Measurements from ENCODE around the gene FLOT1. TPM values are rescaled to one million over a fixed set of nuclear protein-coding genes. Genes with fewer than 3 reads are reported as not detected.

Gene FLOT1
- total and polyA plus RNA-seq, 2 of the 13 experiments (the other 11 are each of a cell fraction or from before 2014, with no cell fraction given): 82.3 to 130 TPM

GRCh38 chr6:30678964-30679726, 63.3 kb downstream of the FLOT1 start (continued):
- TF ChIP-seq TEF (CRISPR knock-in tag; IDR thresholded peaks at IDR 0.05) (no peak), PATZ1 (CRISPR knock-in tag; IDR thresholded peaks at IDR 0.05) (peak; percentile 54; the same call in 1 of the 2 replicates), ZKSCAN8 (CRISPR knock-in tag; IDR thresholded peaks at IDR 0.05; ENCODE audit: borderline replicate concordance) (no peak), ZNF326 (CRISPR knock-in tag; IDR thresholded peaks at IDR 0.05; ENCODE audit: borderline replicate concordance) (no peak), EZH2 (conservative IDR thresholded peaks at IDR 0.05; ENCODE audit: low read depth, low read length) (no peak), NFE2 (CRISPR knock-in tag; IDR thresholded peaks at IDR 0.05) (no peak), ZNF773 (CRISPR knock-in tag; IDR thresholded peaks at IDR 0.05; ENCODE audit: borderline replicate concordance) (no peak), NFKB2 (CRISPR knock-in tag; IDR thresholded peaks at IDR 0.05; ENCODE audit: borderline replicate concordance) (peak; percentile 64; the same call in 1 of the 2 replicates), NCOA2 (CRISPR knock-in tag; IDR thresholded peaks at IDR 0.05) (peak; percentile 22; the same call in 1 of the 2 replicates), MEF2D (CRISPR knock-in tag; IDR thresholded peaks at IDR 0.05) (peak; percentile 77), RARA (CRISPR knock-in tag; IDR thresholded peaks at IDR 0.05) (peak; percentile 31; the same call in 1 of the 2 replicates), EED (CRISPR knock-in tag; IDR thresholded peaks at IDR 0.05) (no peak), HDAC1 (CRISPR knock-in tag; IDR thresholded peaks at IDR 0.05) (peak; percentile 87), ZSCAN9 (CRISPR knock-in tag; IDR thresholded peaks at IDR 0.05; ENCODE audit: borderline replicate concordance) (no peak), HOXA9 (CRISPR knock-in tag; IDR thresholded peaks at IDR 0.05; ENCODE audit: borderline replicate concordance) (no peak), TBL1XR1 (IDR thresholded peaks at IDR 0.05; ENCODE audit: borderline replicate concordance, low read length, partially characterized antibody) (no peak), ZKSCAN1 (IDR thresholded peaks at IDR 0.05; ENCODE audit: low read length) (no peak; the same call in 1 of the 2 replicates), ZNF740 (CRISPR knock-in tag; IDR thresholded peaks at IDR 0.05) (no peak), ZNF607 (CRISPR knock-in tag; IDR thresholded peaks at IDR 0.05; ENCODE audit: borderline replicate concordance) (no peak), TEAD2 (CRISPR knock-in tag; IDR thresholded peaks at IDR 0.05) (no peak), HNF1B (CRISPR knock-in tag; IDR thresholded peaks at IDR 0.05) (peak; percentile 89), THAP8 (CRISPR knock-in tag; IDR thresholded peaks at IDR 0.05; ENCODE audit: borderline replicate concordance) (no peak), NFYB (CRISPR knock-in tag; IDR thresholded peaks at IDR 0.05) (no peak; the same call in 1 of the 2 replicates), DMAP1 (CRISPR knock-in tag; IDR thresholded peaks at IDR 0.05) (no peak; the same call in 1 of the 2 replicates)
